ENCODE measurements around the gene SMIM38. TPM values are rescaled to one million over a fixed set of nuclear protein-coding genes. Genes with fewer than 3 reads are reported as not detected.

Gene SMIM38
- total and polyA plus RNA-seq, 2 of the 4 experiments (the other 2 are of a cell fraction): under 0.01 to 0.05 TPM

- Histone ChIP-seq H3K9me3 (ENCODE audit: control insufficient read depth, insufficient read depth, low read length) (no peaks in the 10 kb centered on the region), H3K27ac (ENCODE audit: insufficient read depth, low read length) (peak overlapping the region; percentile 47), H3K4me2 (ENCODE audit: low read depth, low read length) (peak overlapping the region; percentile 35; the same call in 1 of the 2 replicates)
- TF ChIP-seq RAD21 (IDR thresholded peaks at IDR 0.05; ENCODE audit: low read length) (peak; percentile 49), RCOR1 (IDR thresholded peaks at IDR 0.05; ENCODE audit: insufficient replicate concordance, low read length) (no peak), MXI1 (IDR thresholded peaks at IDR 0.05; ENCODE audit: borderline replicate concordance, low read depth, low read length) (no peak), MAZ (IDR thresholded peaks at IDR 0.05; ENCODE audit: borderline replicate concordance, low read depth, low read length) (peak; percentile 36; the same call in 1 of the 2 replicates), FOS (IDR thresholded peaks at IDR 0.05; ENCODE audit: low read depth, low read length) (peak; percentile 87), RFX5 (IDR thresholded peaks at IDR 0.05; ENCODE audit: low read depth, low read length) (no peak), NFE2L2 (IDR thresholded peaks at IDR 0.05; ENCODE audit: low read depth, low read length) (peak; percentile 22; the same call in 1 of the 2 replicates), CHD1 (IDR thresholded peaks at IDR 0.05; ENCODE audit: low read depth, low read length) (no peak), POLR2A (IDR thresholded peaks at IDR 0.05; ENCODE audit: low read depth, low read length) (no peak), CEBPB (IDR thresholded peaks at IDR 0.05; ENCODE audit: low read depth, low read length) (no peak), CTCF (conservative IDR thresholded peaks at IDR 0.05; ENCODE audit: low read depth, low read length) (peak; percentile 45)
- TF ChIP-seq, protein P1, sequence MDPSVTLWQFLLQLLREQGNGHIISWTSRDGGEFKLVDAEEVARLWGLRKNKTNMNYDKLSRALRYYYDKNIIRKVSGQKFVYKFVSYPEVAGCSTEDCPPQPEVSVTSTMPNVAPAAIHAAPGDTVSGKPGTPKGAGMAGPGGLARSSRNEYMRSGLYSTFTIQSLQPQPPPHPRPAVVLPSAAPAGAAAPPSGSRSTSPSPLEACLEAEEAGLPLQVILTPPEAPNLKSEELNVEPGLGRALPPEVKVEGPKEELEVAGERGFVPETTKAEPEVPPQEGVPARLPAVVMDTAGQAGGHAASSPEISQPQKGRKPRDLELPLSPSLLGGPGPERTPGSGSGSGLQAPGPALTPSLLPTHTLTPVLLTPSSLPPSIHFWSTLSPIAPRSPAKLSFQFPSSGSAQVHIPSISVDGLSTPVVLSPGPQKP (IDR thresholded peaks at IDR 0.05; ENCODE audit: borderline replicate concordance, low read depth, low read length): no peak
- TF ChIP-seq, protein P2, sequence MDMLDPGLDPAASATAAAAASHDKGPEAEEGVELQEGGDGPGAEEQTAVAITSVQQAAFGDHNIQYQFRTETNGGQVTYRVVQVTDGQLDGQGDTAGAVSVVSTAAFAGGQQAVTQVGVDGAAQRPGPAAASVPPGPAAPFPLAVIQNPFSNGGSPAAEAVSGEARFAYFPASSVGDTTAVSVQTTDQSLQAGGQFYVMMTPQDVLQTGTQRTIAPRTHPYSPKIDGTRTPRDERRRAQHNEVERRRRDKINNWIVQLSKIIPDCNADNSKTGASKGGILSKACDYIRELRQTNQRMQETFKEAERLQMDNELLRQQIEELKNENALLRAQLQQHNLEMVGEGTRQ (IDR thresholded peaks at IDR 0.05; ENCODE audit: low read depth, low read length): no peak
Measured at GRCh38 chr11:69166218-69167115, 10.7 kb downstream of the SMIM38 start.

More at GRCh38 chr11:69166218-69167115, 10.7 kb downstream of the SMIM38 start:
- H3K9me1 ChIP-seq (ENCODE audit: insufficient read depth, low read length): peaks cover 6% of the 10 kb centered on the region
- H4K5ac ChIP-seq (ENCODE audit: low read depth, low read length): peak overlapping the region; percentile 11
- H2BK5ac ChIP-seq (ENCODE audit: low read depth, low read length, poor library complexity, severe bottlenecking): peak overlapping the region; percentile 14
- H3K18ac ChIP-seq (ENCODE audit: low read depth, low read length): peak overlapping the region; percentile 16; the same call in 1 of the 2 replicates
- H3K56ac ChIP-seq (ENCODE audit: extremely low read depth, insufficient read depth, low read length): 0 out of 2 replicates have a peak overlapping the region, but pooled peaks have one; percentile 8
- H2BK120ac ChIP-seq (ENCODE audit: low read depth, low read length): peak overlapping the region; percentile 91
- H2BK20ac ChIP-seq (ENCODE audit: low read depth, low read length): peak overlapping the region; percentile 95
- no peaks in the 10 kb centered on the region for H3K36me3 ChIP-seq (ENCODE audit: control insufficient read depth, insufficient read depth, low read length)
- WGBS, 2 experiments (ENCODE audit: extremely low coverage in 2 of 2, insufficient read length in 1 of 2): 0% methylated on average over 3 of the region's 21 CpGs; no CpG with 5 or more reads in 1 of the 2 experiments
- peak; percentile 98 for ATAC-seq (ENCODE audit: low read depth)
- H3K9ac ChIP-seq (ENCODE audit: low read depth, low read length): peak overlapping the region; percentile 37; the same call in 1 of the 2 replicates
- intact Hi-C loops (cut with micrococcal nuclease) (loop anchor here (1.0 kb wide), 1 partner anchor 35 kb away; no protein-coding TSS in a partner anchor), in situ Hi-C loops (cut with MboI; ENCODE audit: low sequenced_read_pairs) (no loop called here), dilution Hi-C loops (cut with HindIII; ENCODE audit: low sequenced_read_pairs, unreplicated experiment) (no loop called here)
- H3K4me1 ChIP-seq (ENCODE audit: control insufficient read depth, insufficient read depth, low read length): peaks cover 14% of the 10 kb centered on the region
- peak overlapping the region; percentile 95 for H4K91ac ChIP-seq (ENCODE audit: insufficient read depth, low read depth, low read length)
- H3K14ac ChIP-seq (replicated peaks; ENCODE audit: low read depth, low read length): peak overlapping the region; percentile 91
- no peaks in the 10 kb centered on the region for H3K79me1 ChIP-seq (ENCODE audit: low read depth in 1 of 2, low read length in 2 of 2)
- peak overlapping the region; percentile 52 to 67; a peak in 2 of 4 replicates for H4K8ac ChIP-seq (ENCODE audit: low read depth in 2 of 2, low read length in 2 of 2)
- BruUV-seq (replicated peaks): no TSS peak
- H2AK5ac ChIP-seq (ENCODE audit: low read depth, low read length): peak overlapping the region; percentile 96
- H3K4ac ChIP-seq (ENCODE audit: low read depth, low read length): peak overlapping the region; percentile 94
- ChIA-PET POLR2A (ENCODE audit: unreplicated experiment) (no interaction called here), CTCF (interaction anchor here (0.7 kb wide), 1 partner anchor 35 kb away, joined by 3 read pairs; no protein-coding TSS in a partner anchor)
- H3K4me3 ChIP-seq (ENCODE audit: insufficient read depth, low read depth, low read length): no peak overlapping the region
- H3K23ac ChIP-seq (ENCODE audit: low read depth, low read length): peak overlapping the region; percentile 10; the same call in 1 of the 2 replicates
- no peaks in the 10 kb centered on the region for H3K27me3 ChIP-seq (ENCODE audit: control insufficient read depth, insufficient read depth, low read length)
- peak; percentile 93 for DNase-seq
- peak overlapping the region; percentile 25 for H2AK9ac ChIP-seq (replicated peaks; ENCODE audit: low read depth, low read length, poor library complexity)
- H2AFZ ChIP-seq (replicated peaks; ENCODE audit: low read length, poor library complexity): peak overlapping the region; percentile 82
- H2BK15ac ChIP-seq (ENCODE audit: low read depth, low read length): peak overlapping the region; percentile 81; the same call in 2 of the 3 replicates
- H4K20me1 ChIP-seq (ENCODE audit: insufficient read depth, low read length): no peaks in the 10 kb centered on the region

Data from IMR-90 (cell line).